ENCODE results near the gene LDLRAD3.

DNA sequence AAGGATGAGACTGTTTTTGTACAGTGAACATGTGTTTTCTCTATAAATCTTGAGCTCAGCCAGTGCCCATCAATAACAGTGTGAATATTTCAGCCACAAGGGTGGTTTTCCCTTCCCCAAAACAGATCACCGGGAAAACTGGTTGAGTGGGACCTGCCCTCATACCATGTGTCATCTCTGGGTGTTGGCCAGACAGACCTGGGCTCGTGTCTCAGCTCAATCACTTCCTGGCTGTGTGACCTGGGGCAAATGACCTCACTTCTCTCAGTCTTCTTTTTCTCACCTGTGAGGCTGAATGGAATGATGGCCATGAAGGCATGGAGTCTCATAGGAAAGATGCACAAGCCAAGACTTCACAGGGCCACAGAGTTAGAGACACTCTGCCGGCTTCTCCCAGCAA lies 270.6 kb downstream of the LDLRAD3 start:
- TF ChIP-seq, protein P1, sequence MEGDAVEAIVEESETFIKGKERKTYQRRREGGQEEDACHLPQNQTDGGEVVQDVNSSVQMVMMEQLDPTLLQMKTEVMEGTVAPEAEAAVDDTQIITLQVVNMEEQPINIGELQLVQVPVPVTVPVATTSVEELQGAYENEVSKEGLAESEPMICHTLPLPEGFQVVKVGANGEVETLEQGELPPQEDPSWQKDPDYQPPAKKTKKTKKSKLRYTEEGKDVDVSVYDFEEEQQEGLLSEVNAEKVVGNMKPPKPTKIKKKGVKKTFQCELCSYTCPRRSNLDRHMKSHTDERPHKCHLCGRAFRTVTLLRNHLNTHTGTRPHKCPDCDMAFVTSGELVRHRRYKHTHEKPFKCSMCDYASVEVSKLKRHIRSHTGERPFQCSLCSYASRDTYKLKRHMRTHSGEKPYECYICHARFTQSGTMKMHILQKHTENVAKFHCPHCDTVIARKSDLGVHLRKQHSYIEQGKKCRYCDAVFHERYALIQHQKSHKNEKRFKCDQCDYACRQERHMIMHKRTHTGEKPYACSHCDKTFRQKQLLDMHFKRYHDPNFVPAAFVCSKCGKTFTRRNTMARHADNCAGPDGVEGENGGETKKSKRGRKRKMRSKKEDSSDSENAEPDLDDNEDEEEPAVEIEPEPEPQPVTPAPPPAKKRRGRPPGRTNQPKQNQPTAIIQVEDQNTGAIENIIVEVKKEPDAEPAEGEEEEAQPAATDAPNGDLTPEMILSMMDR (conservative IDR thresholded peaks at IDR 0.05 in 1 of 2, IDR thresholded peaks at IDR 0.05 in 1 of 2; ENCODE audit: extremely low read depth in 1 of 2, insufficient read depth in 1 of 2, low read depth in 1 of 2, low read length in 2 of 2): peak in 1 of 2 donors; percentile 1
- no peak for TF ChIP-seq EZH2 (IDR thresholded peaks at IDR 0.05; ENCODE audit: borderline replicate concordance, low read length)

All from mammary epithelial cell (primary cell).